OCI-LY3 (cell line): ENCODE data around the gene CEP112.

Source experiments
- H2AFZ ChIP-seq: fragments of 200-600, 300-600 bp; shearing (Covaris generic); 2 replicates; pipeline ENCODE4 v1.6.0; 2014; ENCODE audit warnings: antibody characterized with exemption, low read depth, low read length
- H3K27ac ChIP-seq: fragments of 200-600, 300-600 bp; sonication (generic); 2 replicates; pipeline ENCODE4 v1.5.1; 2014; ENCODE audit warnings: mild to moderate bottlenecking, low read length, moderate library complexity, mixed read lengths
- H3K27me3 ChIP-seq: fragments of 200-600, 300-600 bp; sonication (generic); 2 replicates; pipeline ENCODE4 v1.6.1; 2014; ENCODE audit warnings: low read depth, low read length, mixed read lengths
- H3K36me3 ChIP-seq: fragments of 200-600, 300-600 bp; sonication (generic); replicated peaks from 2 replicates; pipeline ENCODE3; 2014; ENCODE audit warnings: low read depth, low read length, mixed read lengths
- H3K4me1 ChIP-seq: fragments of 300-600, 200-600 bp; sonication (generic); 2 replicates; pipeline ENCODE4 v1.6.1; 2014; ENCODE audit warnings: low read length, mixed read lengths
- H3K4me2 ChIP-seq: fragments of 200-600, 300-600 bp; sonication (generic); 2 replicates; pipeline ENCODE4 v1.6.1; 2014; ENCODE audit warnings: low read length, mixed read lengths
- H3K4me3 ChIP-seq: fragments of 300-600, 200-600 bp; sonication (generic); 2 replicates; pipeline ENCODE4 v1.5.1; 2014; ENCODE audit warnings: antibody characterized with exemption, mild to moderate bottlenecking, low read length, moderate library complexity
- H3K79me2 ChIP-seq: fragments of 300-600, 200-600 bp; shearing (Covaris generic); 2 replicates; pipeline ENCODE4 v1.6.1; 2014; ENCODE audit warnings: mild to moderate bottlenecking, low read length, mixed read lengths
- H3K9ac ChIP-seq: fragments of 300-600, 200-600 bp; shearing (Covaris generic); 2 replicates; pipeline ENCODE4 v1.6.0; 2014; ENCODE audit warnings: mild to moderate bottlenecking, low read length, moderate library complexity
- H3K9me3 ChIP-seq: fragments of 200-600, 300-600 bp; shearing (Covaris generic); 2 replicates; pipeline ENCODE4 v1.6.1; 2014; ENCODE audit warnings: low read length, mixed read lengths; ENCODE audit not compliant: insufficient read depth
- H4K20me1 ChIP-seq: fragments of 200-600, 300-600 bp; sonication (generic); 2 replicates; pipeline ENCODE4 v1.6.1; 2016; ENCODE audit warnings: low read length, mixed read lengths; ENCODE audit not compliant: insufficient read depth
- EZH2phosphoT487 ChIP-seq: fragments of 200-600 bp; shearing (Covaris generic); IDR thresholded peaks from 2 replicates; pipeline ENCODE4 v1.6.1; 2018; ENCODE audit warnings: antibody characterized with exemption, mixed run types, low read depth
- TF ChIP-seq, protein P1 (sequence below): fragments of 200-600, 300-600 bp; sonication (generic); IDR thresholded peaks from 2 replicates; pipeline ENCODE4 v1.5.1; 2014; ENCODE audit warnings: antibody characterized with exemption, low read length, low read depth

Gene CEP112

DNA sequence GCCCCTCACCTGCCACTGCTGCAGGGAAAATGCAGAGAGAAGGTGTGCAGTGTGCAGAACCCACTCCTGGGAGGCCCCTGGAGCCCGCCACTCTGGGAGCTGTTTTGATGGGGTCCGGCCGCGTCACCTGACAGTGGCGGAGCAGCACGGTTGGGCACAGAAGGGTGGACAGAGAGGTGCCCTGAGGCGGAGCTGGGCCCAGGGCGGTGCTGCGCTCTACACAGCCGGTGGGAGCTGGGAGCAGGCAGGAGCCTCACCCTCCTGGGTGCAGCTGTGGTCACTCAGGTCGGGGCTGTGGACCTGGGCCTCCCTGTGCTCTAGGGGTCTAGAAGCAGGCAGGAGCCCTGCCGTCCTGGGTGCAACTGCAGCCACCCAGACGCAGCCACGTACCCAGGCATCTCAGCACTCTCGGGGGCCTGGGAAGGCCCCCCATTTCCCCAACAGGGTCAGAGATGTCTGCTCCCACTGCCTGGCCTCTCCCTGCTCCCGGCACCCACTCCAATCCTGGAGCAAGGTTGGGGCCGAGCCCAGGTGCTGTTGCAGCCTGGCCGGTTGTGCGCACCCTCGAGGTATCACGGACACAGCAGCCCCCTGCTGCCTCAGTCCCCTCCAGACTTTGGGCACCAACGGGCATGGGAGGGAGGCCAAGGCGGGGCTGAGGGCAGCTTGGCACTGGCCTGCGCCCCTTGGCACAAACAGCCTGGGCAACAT lies 326.1 kb downstream of the CEP112 start:
- H2AFZ ChIP-seq = no peak overlapping the region
- H3K9me3 ChIP-seq = 0 out of 2 replicates have a peak, but pooled peaks cover 4% of the 10 kb centered on the region
- H3K27ac ChIP-seq = no peak overlapping the region
- TF ChIP-seq, protein P1, sequence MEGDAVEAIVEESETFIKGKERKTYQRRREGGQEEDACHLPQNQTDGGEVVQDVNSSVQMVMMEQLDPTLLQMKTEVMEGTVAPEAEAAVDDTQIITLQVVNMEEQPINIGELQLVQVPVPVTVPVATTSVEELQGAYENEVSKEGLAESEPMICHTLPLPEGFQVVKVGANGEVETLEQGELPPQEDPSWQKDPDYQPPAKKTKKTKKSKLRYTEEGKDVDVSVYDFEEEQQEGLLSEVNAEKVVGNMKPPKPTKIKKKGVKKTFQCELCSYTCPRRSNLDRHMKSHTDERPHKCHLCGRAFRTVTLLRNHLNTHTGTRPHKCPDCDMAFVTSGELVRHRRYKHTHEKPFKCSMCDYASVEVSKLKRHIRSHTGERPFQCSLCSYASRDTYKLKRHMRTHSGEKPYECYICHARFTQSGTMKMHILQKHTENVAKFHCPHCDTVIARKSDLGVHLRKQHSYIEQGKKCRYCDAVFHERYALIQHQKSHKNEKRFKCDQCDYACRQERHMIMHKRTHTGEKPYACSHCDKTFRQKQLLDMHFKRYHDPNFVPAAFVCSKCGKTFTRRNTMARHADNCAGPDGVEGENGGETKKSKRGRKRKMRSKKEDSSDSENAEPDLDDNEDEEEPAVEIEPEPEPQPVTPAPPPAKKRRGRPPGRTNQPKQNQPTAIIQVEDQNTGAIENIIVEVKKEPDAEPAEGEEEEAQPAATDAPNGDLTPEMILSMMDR = no peak
- TF ChIP-seq EZH2phosphoT487 = no peak
- H4K20me1 ChIP-seq = no peaks in the 10 kb centered on the region
- H3K79me2 ChIP-seq = no peaks in the 10 kb centered on the region
- no peaks in the 10 kb centered on the region for H3K4me1 ChIP-seq
- H3K27me3 ChIP-seq = no peaks in the 10 kb centered on the region
- no peak overlapping the region for H3K4me2 ChIP-seq
- no peaks in the 10 kb centered on the region for H3K36me3 ChIP-seq
- no peak overlapping the region for H3K4me3 ChIP-seq
- no peak overlapping the region for H3K9ac ChIP-seq

DNA sequence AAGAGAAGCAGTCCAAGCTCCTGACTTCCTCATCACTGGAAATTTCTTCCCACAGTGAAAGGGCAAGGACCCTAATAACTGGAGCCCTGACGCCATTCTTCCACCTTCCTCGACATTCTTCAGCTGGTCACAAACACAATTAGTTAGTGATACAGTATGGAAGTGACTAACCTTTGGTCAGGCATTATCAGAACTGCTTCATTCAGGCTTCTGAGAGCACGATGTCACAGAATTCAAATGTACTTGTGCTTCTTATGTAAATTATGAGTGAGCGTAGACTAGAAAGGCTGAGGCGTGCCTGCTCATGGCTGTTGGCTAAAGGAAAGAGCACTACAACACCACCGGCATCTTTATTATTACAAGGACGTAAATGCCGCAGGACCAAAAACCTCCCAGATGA lies 327.5 kb downstream of the CEP112 start:
- H3K27ac ChIP-seq = no peak overlapping the region
- no peak overlapping the region for H3K4me3 ChIP-seq
- H3K4me1 ChIP-seq = no peaks in the 10 kb centered on the region
- no peaks in the 10 kb centered on the region for H3K79me2 ChIP-seq
- no peak overlapping the region for H3K4me2 ChIP-seq
- no peaks in the 10 kb centered on the region for H4K20me1 ChIP-seq
- 0 out of 2 replicates have a peak, but pooled peaks cover 4% of the 10 kb centered on the region for H3K9me3 ChIP-seq
- no peaks in the 10 kb centered on the region for H3K36me3 ChIP-seq
- TF ChIP-seq, protein P1 = no peak
- no peak for TF ChIP-seq EZH2phosphoT487
- H3K9ac ChIP-seq = no peak overlapping the region
- H2AFZ ChIP-seq = no peak overlapping the region
- no peaks in the 10 kb centered on the region for H3K27me3 ChIP-seq

DNA sequence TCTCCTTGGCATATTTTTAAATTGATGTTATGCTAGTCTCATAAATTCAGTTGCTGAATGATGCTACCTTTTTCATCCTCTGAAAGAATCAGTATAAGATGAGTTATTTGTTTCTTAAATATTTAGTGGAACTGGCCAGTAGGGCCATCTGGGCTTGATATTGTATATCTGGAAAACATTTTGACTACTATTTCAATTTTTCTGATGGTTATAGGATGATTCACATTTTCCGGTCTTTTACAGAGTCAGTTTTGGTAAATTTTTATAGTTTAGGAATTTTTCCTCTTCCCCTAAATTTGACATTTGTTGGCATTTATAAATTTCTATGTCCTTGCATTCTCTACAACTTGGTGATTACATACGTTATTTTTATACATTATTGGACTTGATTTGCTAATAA lies 334.2 kb downstream of the CEP112 start:
- Histone ChIP-seq H3K27ac (no peak overlapping the region), H3K4me2 (no peak overlapping the region), H3K27me3 (no peaks in the 10 kb centered on the region), H2AFZ (no peak overlapping the region), H3K9me3 (no peaks in the 10 kb centered on the region), H3K4me1 (peaks cover 4% of the 10 kb centered on the region; the same call in 1 of the 2 replicates), H4K20me1 (no peaks in the 10 kb centered on the region), H3K9ac (no peak overlapping the region), H3K4me3 (no peak overlapping the region), H3K36me3 (no peaks in the 10 kb centered on the region), H3K79me2 (no peaks in the 10 kb centered on the region)
- no peak for TF ChIP-seq EZH2phosphoT487
- TF ChIP-seq, protein P1 = no peak

DNA sequence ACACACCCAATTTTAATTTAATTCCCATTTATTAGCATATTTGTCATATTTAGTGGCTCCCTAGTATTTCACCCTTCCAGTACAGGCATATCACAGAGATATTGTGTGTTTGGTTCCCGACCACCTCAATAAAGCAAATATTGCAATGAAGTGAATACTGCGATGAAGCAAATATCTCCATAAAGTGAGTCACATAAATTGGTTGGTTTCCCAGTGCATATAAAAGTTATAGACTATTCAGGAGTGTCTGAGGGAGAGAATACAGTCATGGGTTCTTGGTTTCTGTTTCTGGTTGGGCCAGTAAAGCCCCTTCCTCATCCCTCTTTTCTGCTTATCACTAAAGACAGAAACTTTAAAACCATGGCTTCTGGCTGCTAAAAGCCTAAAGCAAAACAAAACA lies 335.1 kb downstream of the CEP112 start:
- Histone ChIP-seq H3K27ac (no peak overlapping the region), H3K79me2 (no peaks in the 10 kb centered on the region), H3K4me1 (peaks cover 4% of the 10 kb centered on the region; the same call in 1 of the 2 replicates), H3K9me3 (no peaks in the 10 kb centered on the region), H4K20me1 (no peaks in the 10 kb centered on the region), H3K4me3 (no peak overlapping the region), H3K36me3 (no peaks in the 10 kb centered on the region), H3K9ac (no peak overlapping the region), H3K4me2 (no peak overlapping the region), H3K27me3 (no peaks in the 10 kb centered on the region), H2AFZ (no peak overlapping the region)
- TF ChIP-seq, protein P1 = no peak
- no peak for TF ChIP-seq EZH2phosphoT487
